Fibroblast of skin of back (primary cell): ENCODE data around the gene ATP1B1.

Experiments
- DNase-seq: peaks from one replicate; pipeline ENCODE4 v3.0.0-alpha.2; 2013

ATP1B1 gene

DNA sequence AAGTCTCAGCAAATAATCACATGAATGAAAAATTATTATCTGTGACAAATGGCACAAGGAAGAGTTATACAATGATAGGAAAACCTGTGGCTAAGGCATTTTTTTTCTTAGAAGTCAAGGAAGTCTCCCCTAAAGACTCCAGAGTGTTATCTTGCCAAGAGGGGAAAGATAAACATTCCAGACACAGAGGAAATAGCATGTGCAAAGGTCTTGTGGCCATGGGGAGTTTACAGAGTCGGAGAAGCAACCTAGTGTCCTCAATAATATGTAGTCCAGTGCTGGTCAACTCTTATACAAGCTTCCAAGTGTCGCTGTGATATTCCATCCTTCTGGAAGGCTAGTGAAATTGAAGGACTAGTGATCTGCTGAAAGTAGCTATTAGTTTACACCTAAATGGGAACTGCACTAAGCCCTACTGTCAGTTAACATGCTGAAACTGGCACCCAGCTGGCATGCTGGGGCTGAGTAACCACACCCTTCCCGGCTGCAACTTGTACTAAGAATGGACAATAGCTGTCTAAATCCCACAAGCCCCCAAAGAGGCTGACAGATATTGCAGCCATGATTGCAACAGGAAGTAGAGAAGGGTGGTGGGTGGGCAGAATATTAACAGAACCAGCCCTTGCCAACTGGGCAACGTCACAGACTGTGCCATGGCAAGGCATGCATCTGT lies 11.5 kb upstream of the ATP1B1 start:
- no peak for DNase-seq

DNA sequence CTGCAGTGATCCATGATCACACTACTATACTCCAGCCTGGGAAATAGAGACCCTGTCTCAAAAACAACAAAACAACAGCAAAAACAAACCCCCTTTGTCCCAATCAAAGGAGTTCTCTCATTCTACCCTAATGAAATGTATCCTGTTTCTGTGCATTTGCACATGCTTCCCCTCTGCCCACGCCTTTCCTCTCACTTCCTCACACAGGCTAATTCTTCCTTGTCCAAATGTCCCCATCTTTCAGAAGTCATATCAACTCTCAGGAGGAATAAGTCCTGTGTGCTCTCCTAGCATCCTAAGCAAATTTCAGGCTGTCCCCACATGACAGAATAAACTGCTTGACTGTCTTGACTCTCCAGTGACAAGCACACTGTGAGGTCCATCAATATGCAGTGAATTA lies 8.1 kb upstream of the ATP1B1 start:
- DNase-seq: no peak

DNA sequence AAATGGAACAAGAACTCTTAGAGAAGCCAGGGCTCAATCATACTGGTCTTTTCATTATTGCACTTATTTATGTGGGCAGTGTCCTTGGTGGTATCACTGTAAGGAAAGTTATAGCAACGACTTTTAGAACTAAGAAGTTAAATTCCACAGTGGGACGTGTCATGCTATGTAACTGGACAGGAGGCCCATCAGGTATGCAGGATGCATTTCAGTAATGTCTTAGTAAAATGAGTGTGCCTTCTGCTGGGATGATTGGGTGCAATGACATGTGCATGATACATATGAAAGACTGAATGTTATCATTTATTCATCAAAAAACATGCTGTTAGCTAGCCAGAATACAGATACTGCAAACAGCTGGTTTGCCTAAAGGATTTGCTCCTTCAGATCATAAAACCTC lies 6.9 kb upstream of the ATP1B1 start:
- DNase-seq: peak; percentile 16

GRCh38 chr1:169100208-169100607 lies 6.3 kb upstream of the ATP1B1 start:
- DNase-seq: no peak

GRCh38 chr1:169100651-169101088 lies 5.8 kb upstream of the ATP1B1 start:
- no peak for DNase-seq

DNA sequence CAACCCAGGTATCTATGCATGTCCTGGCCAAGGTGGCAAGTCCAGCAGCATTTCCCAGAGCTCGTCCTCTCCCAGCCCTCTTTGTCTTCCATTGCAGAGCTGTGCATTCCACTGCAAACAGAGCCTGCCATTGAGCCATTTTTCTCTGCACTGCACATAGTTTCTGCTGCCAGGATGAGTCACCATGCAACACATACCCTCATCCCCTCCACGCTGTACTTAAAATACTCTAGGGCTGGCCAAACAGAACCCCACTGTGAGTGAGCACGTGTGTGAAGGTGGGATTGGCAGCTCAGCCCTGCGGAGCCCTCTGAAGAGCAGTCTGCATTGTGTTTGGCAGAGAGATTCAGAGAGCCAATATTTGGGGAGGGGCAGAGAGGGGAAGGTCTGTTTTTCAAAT lies 3.9 kb upstream of the ATP1B1 start:
- peak; percentile 89 for DNase-seq

- DNase-seq: no peak
These were observed 3.5 kb upstream of the ATP1B1 start for GRCh38 chr1:169103002-169103401.

- no peak for DNase-seq
These were observed 3.0 kb upstream of the ATP1B1 start for GRCh38 chr1:169103480-169103893.

- no peak for DNase-seq
These were observed 1.4 kb upstream of the ATP1B1 start for GRCh38 chr1:169105087-169105433.

GRCh38 chr1:169105434-169106094 lies 926 bp upstream of the ATP1B1 start:
- DNase-seq: no peak

DNA sequence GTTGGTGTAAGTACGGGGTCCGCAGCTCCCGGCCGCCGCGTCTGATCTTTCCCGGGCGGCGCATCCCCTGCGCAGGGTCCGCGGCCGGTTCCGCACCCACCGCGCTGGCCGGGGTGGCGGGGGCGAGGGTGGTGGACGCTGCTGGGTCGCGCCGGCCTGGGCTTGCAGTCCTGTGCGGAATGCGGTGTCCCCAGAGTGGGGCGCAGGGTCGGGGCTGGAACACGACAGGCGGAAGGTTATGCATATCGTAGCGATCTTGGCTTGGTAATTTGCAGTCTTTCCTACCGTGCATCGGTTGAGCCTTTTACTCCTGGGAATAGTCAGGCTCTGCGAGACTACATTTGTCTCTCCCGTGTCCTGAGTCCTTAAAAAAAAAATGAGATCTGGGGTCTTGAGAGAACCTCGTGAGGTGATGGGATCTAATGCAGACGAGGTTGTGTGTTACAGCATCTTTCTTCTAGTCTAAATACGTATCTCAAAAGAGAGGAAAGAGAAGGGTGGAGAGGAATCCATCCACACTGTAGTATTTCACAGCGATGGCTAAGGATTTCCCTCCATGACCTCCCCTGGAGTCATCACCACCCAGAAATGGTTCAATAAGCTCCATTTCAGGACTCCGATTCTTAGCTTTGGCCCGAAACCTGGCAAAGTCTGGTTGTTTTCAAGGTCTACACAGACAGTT lies 572 bp downstream of the ATP1B1 start:
- peak; percentile 42 for DNase-seq

DNA sequence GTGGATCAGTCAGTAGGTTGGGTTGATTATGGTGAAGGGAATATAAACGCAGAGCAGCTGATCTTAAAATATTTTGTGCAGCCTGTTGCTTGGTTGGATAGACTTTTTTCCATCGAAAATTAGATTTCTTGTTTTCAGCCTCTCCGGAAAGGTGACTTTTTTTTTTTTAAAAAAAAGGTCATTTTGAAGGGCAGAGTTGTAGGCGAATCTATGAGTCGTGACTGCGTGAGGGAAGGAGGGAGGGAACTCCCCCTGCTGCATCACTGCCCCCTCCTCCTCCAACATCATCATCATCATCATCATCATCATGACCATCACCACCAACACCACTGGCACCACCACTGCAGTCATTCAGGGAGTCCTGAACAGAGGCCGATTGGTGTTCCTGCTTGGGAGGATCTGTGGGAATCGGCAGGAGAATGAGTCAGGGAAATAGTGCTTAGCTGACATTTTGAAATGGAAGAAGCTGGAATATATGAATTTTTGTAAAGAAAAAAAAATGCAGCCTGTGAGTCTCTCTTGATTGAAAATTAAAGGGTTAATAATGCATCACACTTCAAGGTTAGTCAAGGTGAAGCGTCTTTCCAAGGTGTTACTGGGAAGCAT lies 1.2 kb downstream of the ATP1B1 start:
- DNase-seq: no peak

GRCh38 chr1:169108223-169108622 lies 1.7 kb downstream of the ATP1B1 start:
- DNase-seq: no peak

GRCh38 chr1:169108863-169109560 lies 2.5 kb downstream of the ATP1B1 start:
- no peak for DNase-seq

DNA sequence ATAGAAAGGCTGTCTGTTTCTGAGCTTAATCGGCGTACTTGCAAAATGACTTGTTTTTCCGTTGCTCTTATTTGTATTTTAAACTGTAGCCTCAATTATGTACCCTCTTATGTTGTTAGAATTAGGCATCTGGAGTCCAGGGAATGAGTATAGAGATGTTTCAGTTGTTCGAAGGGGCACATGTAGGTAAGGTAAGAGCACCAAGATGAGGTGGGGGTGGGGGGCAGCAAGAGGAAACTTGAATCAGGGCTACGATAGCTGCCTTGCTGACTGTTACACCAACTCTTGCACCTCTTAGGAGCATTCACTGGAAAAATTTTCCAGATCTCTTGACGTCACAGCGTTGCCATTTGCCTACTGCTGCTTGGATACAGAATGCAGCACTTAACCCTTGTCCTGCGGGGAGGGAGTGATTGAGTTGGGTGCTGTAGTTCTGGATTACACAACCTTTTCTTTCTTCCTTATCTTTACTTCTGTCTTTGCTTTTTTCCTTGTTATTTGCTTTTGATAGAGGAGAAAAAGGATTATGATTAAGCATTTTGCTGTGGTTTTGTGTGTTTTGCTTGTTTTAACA lies 3.2 kb downstream of the ATP1B1 start:
- peak; percentile 57 for DNase-seq

- DNase-seq: no peak
These were observed 3.7 kb downstream of the ATP1B1 start for GRCh38 chr1:169110236-169110635.

DNA sequence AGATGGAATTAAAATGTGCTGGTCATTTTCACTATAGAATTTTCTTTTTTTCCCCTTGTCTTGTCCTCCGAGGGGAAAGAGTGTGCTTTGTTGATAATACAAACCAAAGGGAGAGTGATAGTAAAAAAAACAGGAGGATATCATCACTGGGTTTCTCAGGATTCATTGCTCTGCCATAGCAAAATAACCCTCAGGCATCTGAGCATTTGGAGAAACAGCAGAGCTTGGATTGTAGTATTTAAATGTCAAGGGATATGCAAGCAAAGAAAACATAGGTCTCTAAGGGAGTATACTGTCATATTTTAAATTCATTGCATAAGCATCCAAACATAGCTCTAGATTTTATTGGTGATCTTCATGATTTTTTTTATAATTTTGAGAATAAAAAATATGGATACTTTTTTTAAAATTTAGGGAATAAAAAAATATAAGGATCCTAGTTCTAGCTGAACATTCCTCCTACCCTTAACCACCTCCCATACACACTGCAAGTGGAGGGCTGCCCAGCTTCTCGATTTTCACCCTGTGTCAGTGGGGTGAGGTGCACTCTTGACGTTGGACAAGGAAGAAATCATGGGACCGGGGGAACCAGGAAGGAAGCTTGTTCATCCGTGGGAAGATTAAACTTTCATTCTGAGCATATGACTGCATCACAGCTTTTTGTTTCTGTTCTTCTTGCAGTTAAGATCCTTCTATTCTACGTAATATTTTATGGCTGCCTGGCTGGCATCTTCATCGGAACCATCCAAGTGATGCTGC lies 4.4 kb downstream of the ATP1B1 start:
- peak; percentile 73 for DNase-seq

DNA sequence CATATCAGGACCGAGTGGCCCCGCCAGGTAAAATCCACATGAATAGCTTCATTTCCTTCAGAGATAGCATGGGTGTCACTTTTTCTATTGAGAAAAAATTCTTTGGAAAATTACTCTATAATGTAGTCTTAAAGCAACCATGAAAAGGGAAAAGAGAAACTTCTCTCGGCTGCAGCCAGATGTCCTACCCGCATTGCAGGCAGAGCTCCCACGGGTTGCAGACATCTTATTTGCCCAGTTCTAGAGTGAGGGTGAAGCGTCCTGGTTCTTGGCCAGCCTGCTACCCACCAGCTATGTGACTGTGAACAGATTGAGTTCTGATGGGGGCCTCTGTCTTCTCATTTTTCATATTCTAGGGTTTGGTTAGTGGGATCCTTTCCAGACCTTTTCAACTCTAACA lies 5.0 kb downstream of the ATP1B1 start:
- DNase-seq: no peak

DNA sequence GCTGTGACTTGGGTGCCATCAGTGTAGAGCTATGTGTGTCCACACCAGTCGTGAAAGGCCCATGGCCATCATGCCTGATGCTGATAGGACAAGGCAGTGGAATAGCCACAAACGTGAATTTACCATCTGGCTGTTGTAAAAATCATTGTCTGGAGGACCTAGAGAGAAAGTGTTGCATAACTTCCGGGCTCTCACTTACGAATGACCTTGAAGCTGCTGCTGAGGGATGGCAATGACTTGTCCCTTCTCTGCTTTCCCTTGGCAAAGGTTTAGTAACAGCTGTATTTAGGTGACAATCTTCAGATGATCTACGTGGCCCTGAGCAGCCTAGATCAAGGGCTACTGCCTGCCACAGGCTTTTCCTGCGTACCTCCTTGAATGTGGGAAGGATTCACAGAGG lies 5.8 kb downstream of the ATP1B1 start:
- no peak for DNase-seq

- peak; percentile 98 for DNase-seq
These were observed 7.2 kb downstream of the ATP1B1 start for GRCh38 chr1:169113613-169114119.

GRCh38 chr1:169115891-169116585 lies 9.5 kb downstream of the ATP1B1 start:
- no peak for DNase-seq
